Right ventricle myocardium inferior (tissue), 1 donor: ENCODE results near the gene MAZ. TPM values are rescaled to one million over a fixed set of nuclear protein-coding genes. Genes with fewer than 3 reads are reported as not detected.

ENCODE experiments used
- total RNA-seq: library from RNA; stranded (reverse); fragmentation: NEBNext Ultra II Directional; extraction: Animal tissue kit (Norgen Biotek cat#: 25700); gene quantifications from one replicate; pipeline ENCODE4 v1.2.1, GENCODE V29; 2021
- donor health status: DM: no; HTN: yes; CAD: no; lungs with severe emphysema.

MAZ gene
- total RNA-seq, 1 donor from 2014 or later = 92.0 TPM

Other genes starting within 250 kb of the MAZ start
- 1.3 TPM for gene SPN, start 143.3 kb upstream of the MAZ start, total RNA-seq
- 29.2 TPM for gene QPRT, start 127.3 kb upstream of the MAZ start, total RNA-seq
- 0.73 TPM for gene C16orf54, start 60.5 kb upstream of the MAZ start, total RNA-seq
- gene ZG16, start 28.3 kb upstream of the MAZ start, total RNA-seq = not detected
- gene KIF22, start 15.8 kb upstream of the MAZ start, total RNA-seq = 53.3 TPM
- gene PRRT2, start 5.7 kb downstream of the MAZ start, total RNA-seq = 3.2 TPM
- gene PAGR1, start 9.6 kb downstream of the MAZ start, total RNA-seq = 15.6 TPM
- 51.5 TPM for gene MVP, start 13.9 kb downstream of the MAZ start, total RNA-seq
- gene CDIPT, start 56.7 kb downstream of the MAZ start, total RNA-seq = 65.8 TPM
- gene SEZ6L2, start 93.0 kb downstream of the MAZ start, total RNA-seq = 0.43 TPM
- 0.19 TPM for gene ASPHD1, start 94.0 kb downstream of the MAZ start, total RNA-seq
- gene KCTD13, start 119.7 kb downstream of the MAZ start, total RNA-seq = 8.0 TPM
- 74.4 TPM for gene TMEM219, start 155.6 kb downstream of the MAZ start, total RNA-seq
- gene TAOK2, start 167.3 kb downstream of the MAZ start, total RNA-seq = 32.7 TPM
- gene HIRIP3, start 189.1 kb downstream of the MAZ start, total RNA-seq = 20.2 TPM
- gene INO80E, start 189.7 kb downstream of the MAZ start, total RNA-seq = 32.4 TPM
- gene DOC2A, start 204.5 kb downstream of the MAZ start, total RNA-seq = 0.35 TPM
- gene C16orf92, start 216.7 kb downstream of the MAZ start, total RNA-seq = not detected
- not detected for gene TLCD3B, start 224.7 kb downstream of the MAZ start, total RNA-seq